Frontal cortex (tissue), 4 donors: ENCODE measurements around the gene RNF25. TPM values are rescaled to one million over a fixed set of nuclear protein-coding genes. Genes with fewer than 3 reads are reported as not detected.
"Not testable (repeated sequence)": the region's sequence is repeated elsewhere in the genome, so short reads cannot be mapped to it uniquely, and the experiment has no call there.

ENCODE experiments used
- DNase-seq, 2 donors: peaks; one replicate each; pipeline ENCODE4 v3.0.0; 2012; ENCODE audit warnings: low spot score in 2 of 2
- FAIRE-seq: peaks from 2 replicates; lab custom pipeline; 2012; peaks lifted over from hg19 to GRCh38; lab: Jason Lieb, UNC
- total RNA-seq: library from RNA; depleted of rRNA; stranded (reverse); fragments of >200 nt; gene quantifications from one replicate; pipeline ENCODE4 v1.2.3, GENCODE V29; 2014
- donor health status: control.
- donor health status: control.
- donor health status: control.

RNF25 gene
- total RNA-seq, 1 donor from 2014 or later, result 28.1 TPM

DNA sequence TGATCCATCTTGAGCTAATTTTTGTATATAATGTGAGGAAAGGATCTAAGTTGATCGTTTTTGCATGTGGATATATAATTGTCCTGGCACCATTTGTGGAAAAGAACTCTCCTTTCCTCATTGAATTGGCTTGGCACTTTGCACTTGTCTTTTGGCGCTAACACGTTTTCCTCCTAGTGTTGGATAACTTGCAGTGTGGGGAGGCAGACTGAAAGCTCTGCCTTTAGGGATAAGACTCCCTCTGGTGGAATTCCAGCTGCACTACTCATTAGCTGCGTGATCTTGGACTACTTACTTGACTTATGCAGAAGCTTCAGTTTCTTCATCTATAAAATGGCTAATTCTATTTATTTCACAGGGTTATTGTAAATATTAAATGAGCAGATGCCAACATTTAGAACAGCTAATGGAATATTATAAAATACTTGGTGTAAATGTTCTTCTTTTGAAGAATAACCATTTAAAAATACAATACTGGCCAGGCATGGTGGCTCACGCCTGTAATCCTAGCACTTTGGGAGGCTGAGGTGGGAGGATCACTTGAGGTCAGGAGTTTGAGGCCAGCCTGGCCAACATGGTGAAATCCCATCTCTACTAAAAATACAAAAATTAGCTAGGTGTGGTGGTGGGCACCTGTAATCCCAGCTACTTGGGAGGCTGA, 15.7 kb upstream of the RNF25 start:
- FAIRE-seq, result not testable (repeated sequence)
- peak in 1 of 2 donors; percentile 61 for DNase-seq

DNA sequence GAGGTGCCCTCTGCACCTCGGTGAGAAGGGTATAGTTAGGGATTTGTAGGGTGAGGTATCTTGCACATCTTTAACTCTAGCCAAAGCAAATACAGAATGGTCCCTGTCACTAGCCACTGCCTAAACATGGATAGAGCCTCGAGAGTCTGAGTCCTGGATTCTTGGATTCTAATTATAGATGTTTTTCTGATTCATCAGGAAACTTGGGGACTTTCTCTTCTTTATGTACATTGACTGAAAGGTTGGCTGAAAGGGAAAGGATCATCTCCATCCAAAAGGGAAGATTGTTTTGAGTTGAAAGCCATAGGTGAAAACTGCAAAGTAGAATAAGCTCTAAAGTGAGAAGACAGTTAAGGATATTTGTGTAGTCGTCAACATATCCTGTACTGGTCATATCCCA, 8.3 kb upstream of the RNF25 start:
- DNase-seq, result no peak
- FAIRE-seq, result no peak

GRCh38 chr2:218679119-218679518, 7.3 kb upstream of the RNF25 start:
- FAIRE-seq (no peak), DNase-seq (no peak)

GRCh38 chr2:218671097-218671653, 627 bp downstream of the RNF25 start:
- DNase-seq (no peak), FAIRE-seq (no peak)

DNA sequence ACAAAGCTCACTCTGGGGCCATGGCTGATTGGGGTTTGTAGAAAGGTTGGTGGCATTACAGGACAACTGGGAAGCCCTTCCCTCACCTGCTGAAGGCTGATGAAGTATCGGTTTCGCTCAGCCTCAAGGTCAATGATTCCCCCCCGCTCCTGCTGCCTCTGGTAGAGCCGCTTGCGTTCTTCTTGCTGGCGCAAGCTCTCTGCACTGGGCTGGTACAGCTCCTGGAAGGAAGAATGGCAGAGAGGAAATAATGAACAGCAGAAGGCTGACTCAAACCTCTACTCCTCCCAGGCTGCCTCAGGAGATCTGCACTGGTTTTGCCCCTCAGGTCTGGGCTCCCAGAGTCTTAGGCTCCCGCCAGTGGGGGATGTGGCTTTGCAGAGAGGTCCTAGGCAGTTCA, 7.1 kb downstream of the RNF25 start:
- no peak for DNase-seq
- no peak for FAIRE-seq

- FAIRE-seq (no peak), DNase-seq (no peak)
These were observed 7.9 kb downstream of the RNF25 start for GRCh38 chr2:218663901-218664300.

GRCh38 chr2:218662827-218663226, 9.0 kb downstream of the RNF25 start:
- FAIRE-seq, result no peak

DNA sequence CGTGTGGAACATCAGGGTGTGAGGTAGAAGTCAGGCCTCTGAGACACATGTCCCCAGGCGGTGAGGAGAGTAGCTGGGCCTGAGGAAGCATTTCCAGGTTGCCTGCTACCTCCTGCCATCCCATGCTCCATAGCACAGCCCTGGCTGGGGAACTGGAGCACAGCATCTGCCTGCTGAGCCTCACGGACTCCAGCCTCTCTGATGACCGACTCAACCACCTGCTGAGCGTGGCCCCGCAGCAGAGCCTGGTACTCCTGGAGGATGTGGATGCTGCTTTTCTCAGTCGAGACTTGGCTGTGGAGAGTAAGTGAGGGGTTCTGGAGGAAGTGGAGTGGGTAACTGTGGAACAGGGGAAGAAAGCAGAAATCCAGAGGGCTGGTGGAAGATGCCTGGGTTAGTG, 9.4 kb downstream of the RNF25 start:
- no peak for DNase-seq
- no peak for FAIRE-seq

More at GRCh38 chr2:218662827-218663226, 9.0 kb downstream of the RNF25 start:
- DNase-seq, result no peak

DNA sequence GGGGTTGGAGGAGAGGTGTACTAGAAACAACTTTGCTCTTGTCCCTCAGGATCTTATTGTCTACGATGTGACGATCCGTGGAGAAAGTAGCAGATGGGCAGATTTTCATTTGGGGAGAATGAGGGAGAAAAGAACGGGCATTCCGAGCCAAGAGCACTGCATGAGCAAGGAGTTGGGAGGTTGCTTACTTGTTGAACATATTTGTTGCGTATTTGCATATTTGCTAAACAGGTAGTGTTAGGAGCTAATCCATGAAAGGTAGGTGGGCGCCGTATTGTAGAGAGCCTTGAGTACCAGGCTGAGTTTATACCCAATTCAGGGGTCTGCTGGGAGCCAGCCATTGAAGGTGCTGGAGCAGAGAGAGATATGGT, 11.8 kb downstream of the RNF25 start:
- no peak for FAIRE-seq

GRCh38 chr2:218659258-218659987, 12.4 kb downstream of the RNF25 start, which contains the start of the genes BCS1L and ZNF142:
Gene BCS1L (plus strand): TSS chr2:218659683. CDS start chr2:218660988, 1,305 bp downstream.
Gene ZNF142 (minus strand): TSS chr2:218659623. CDS start chr2:218656429, 3,194 bp downstream.
- DNase-seq (peak; percentile 75 to 89), FAIRE-seq (no peak)

More for the DNA sequence above, 11.8 kb downstream of the RNF25 start:
- no peak for DNase-seq

DNA sequence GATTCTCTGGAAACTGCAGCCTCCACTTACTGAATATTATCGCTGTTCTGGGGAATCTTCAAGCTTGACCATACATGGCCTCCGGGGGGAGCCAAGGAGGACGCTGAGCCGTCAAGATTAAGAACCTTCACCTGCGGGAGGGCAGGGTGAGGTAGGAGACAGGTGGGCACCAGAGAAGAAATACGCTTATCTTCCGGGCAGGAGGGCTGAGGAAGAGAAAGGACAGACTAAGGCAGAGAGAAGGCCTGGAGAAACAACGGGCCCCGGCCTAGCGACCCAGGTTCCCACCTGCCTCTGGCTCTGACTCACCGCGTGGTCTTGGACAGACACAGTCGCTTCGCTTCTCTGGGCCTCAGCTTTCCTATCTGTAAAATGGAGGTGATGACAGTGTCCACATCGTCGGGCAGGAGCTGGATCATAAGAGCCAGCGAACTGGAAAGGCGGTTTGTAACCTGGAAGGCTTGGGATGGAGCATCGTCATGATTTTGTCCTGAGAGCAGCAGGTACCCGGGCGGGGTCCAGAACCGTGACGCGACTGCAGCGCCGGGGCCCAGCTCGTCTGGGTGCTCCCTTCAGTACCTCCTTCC, 13.0 kb downstream of the RNF25 start:
- no peak for FAIRE-seq
- peak in 1 of 2 donors; percentile 34 for DNase-seq

DNA sequence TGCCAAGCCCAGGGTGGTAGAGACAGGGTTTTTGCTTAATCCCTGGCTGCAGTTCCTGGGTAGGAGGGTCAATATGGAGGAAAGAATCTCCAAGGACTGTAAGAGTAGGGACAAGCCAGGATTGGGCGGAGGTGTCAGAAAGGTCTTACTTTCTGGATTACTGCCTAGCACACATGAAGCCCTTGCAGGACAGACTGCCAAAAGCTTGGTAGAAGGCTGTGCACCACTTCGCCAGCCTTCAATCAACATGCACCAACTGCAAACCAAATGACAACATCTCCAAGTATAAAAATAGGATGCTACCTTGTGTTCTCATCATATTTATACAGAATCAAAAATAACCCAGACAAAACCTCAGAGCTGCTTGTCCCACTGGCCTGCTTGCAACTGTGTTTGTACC, 16.1 kb downstream of the RNF25 start:
- no peak for FAIRE-seq
- no peak for DNase-seq

DNA sequence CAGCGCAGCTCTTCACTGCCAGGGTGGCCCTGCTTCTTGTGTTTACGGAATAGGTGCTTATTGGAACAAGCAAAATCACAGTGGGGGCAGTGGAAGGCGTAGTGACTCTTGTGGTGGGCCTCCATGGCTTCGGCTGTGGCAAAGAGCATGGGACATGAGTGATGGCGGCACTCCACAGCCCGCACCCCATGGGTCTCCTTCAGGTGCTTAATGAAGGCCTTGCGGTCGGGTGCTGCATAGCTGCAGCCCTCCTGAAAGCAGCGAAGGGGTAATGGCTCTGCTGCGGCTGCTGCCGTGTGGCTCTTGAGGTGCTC, 23.1 kb downstream of the RNF25 start:
- FAIRE-seq (no peak), DNase-seq (no peak)

DNA sequence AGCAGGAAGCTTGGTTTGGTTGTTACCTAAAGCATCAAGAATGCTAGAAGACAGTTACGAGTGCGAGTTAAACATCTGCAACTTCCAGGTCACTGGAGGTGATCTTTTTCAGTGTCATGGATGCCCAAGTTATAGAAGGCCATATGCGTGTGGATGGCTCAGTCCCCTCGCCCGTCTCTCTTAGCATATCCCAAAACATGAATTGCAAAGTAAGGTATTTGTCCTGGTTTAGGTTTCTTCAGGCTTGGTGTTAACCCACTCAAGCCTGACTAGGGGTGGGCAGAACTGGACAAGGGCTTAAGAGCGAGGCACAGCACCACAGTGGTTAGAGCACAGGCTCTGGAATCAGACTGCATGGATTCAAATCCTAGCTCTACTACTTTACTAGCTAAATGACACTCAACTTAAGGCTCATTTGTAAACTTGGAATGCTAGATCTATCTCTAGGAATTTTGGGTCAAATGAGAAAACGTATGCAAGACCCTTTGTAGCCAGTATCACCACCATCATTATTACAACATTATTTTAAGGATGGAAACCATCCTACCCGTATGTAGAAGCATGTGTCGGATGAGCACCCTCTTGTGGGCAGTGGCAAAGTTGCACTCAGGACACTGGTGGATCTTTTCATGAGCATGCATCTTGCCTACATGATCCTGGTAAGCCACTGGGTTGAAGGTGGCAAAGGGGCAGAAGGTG, 23.6 kb downstream of the RNF25 start:
- DNase-seq (peak in 1 of 2 donors; percentile 54), FAIRE-seq (no peak)

- DNase-seq, result no peak
- FAIRE-seq, result no peak
These were observed 26.7 kb downstream of the RNF25 start for GRCh38 chr2:218645126-218645525.

GRCh38 chr2:218644721-218645120, 27.1 kb downstream of the RNF25 start:
- no peak for FAIRE-seq
- DNase-seq, result no peak

- DNase-seq, result no peak
- FAIRE-seq, result no peak
These were observed 28.0 kb downstream of the RNF25 start for GRCh38 chr2:218643751-218644310.

- FAIRE-seq (no peak), DNase-seq (no peak)
These were observed 29.0 kb downstream of the RNF25 start for GRCh38 chr2:218642786-218643185.

DNA sequence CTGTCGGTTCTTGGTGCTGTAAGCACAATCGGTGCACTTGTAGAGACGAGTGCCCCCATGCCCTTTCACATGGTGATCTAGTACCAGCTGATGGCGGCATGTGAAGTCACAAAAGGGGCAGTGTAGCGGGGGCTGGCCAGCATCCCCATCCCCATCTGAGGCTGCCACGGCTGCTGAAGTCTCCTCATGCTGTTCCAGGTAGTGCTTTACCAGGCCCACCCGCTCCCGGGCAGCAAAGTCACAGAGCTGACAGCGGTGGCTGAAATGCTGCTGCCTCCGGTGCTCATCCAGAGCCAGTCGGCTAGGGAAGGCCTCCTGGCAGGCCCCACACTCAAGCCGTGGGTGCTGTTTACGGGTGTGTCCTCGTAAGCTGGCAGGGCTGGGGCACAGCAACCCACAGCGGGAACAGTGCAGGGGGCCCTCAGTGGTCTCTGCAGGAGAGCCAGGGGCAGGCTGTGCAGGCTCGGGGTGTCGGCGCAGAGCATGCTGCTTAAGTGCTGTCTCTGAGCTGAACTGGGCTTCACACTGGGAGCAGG, 29.6 kb downstream of the RNF25 start:
- DNase-seq (no peak), FAIRE-seq (no peak)

- DNase-seq (no peak), FAIRE-seq (no peak)
These were observed 33.4 kb downstream of the RNF25 start for GRCh38 chr2:218638372-218638771.
